ENCODE data around the gene SNCB.
"Not testable (repeated sequence)": the region's sequence is repeated elsewhere in the genome, so short reads cannot be mapped to it uniquely, and the experiment has no call there.

The SNCB gene

GRCh38 chr5:176597417-176598389, 32.6 kb downstream of the SNCB start:
- no peak for DNase-seq (ENCODE audit: low spot score)

GRCh38 chr5:176596689-176597416, 33.5 kb downstream of the SNCB start:
- DNase-seq (ENCODE audit: low spot score), result no peak

- DNase-seq (ENCODE audit: low spot score), result no peak
Observed at GRCh38 chr5:176596069-176596644, 34.2 kb downstream of the SNCB start.

- DNase-seq (ENCODE audit: low spot score), result no peak
Observed at GRCh38 chr5:176595386-176595943, 34.9 kb downstream of the SNCB start.

- DNase-seq (ENCODE audit: low spot score), result no peak
Observed at GRCh38 chr5:176594554-176594953, 35.8 kb downstream of the SNCB start.

GRCh38 chr5:176593273-176593869, 37.0 kb downstream of the SNCB start:
- DNase-seq (ENCODE audit: low spot score), result no peak

- DNase-seq (ENCODE audit: low spot score), result no peak
Observed at GRCh38 chr5:176592573-176592972, 37.8 kb downstream of the SNCB start.

GRCh38 chr5:176591667-176592066, 38.7 kb downstream of the SNCB start:
- DNase-seq (ENCODE audit: low spot score), result not testable (repeated sequence)

GRCh38 chr5:176590035-176590717, 40.2 kb downstream of the SNCB start:
- DNase-seq (ENCODE audit: low spot score), result no peak

GRCh38 chr5:176589039-176589769, 41.1 kb downstream of the SNCB start:
- no peak for DNase-seq (ENCODE audit: low spot score)

GRCh38 chr5:176588297-176588696, 42.0 kb downstream of the SNCB start:
- no peak for DNase-seq (ENCODE audit: low spot score)

- no peak for DNase-seq (ENCODE audit: low spot score)
Observed at GRCh38 chr5:176587398-176587797, 42.9 kb downstream of the SNCB start.

- DNase-seq (ENCODE audit: low spot score), result no peak
Observed at GRCh38 chr5:176583076-176583475, 47.3 kb downstream of the SNCB start.

GRCh38 chr5:176581361-176581760, 49.0 kb downstream of the SNCB start:
- no peak for DNase-seq (ENCODE audit: low spot score)

- DNase-seq (ENCODE audit: low spot score), result no peak
Observed at GRCh38 chr5:176579323-176579722, 51.0 kb downstream of the SNCB start.

GRCh38 chr5:176578391-176578808, 51.9 kb downstream of the SNCB start:
- DNase-seq (ENCODE audit: low spot score), result peak; percentile 68

GRCh38 chr5:176577312-176578176, 52.8 kb downstream of the SNCB start:
- no peak for DNase-seq (ENCODE audit: low spot score)

- DNase-seq (ENCODE audit: low spot score), result no peak
Observed at GRCh38 chr5:176575488-176576422, 54.6 kb downstream of the SNCB start.

GRCh38 chr5:176575066-176575465, 55.3 kb downstream of the SNCB start:
- no peak for DNase-seq (ENCODE audit: low spot score)

Data from SW480 (cell line).